K562 (cell line): Measurements from ENCODE around the gene PDIA2. TPM values are rescaled to one million over a fixed set of nuclear protein-coding genes. Genes with fewer than 3 reads are reported as not detected.

Experiments
- BHLHE40 ChIP-seq: IDR thresholded peaks from 2 replicates; pipeline ENCODE4 v1.6.1; 2011; ENCODE audit warnings: low read length, improper control_type of control experiment
- CC2D1A ChIP-seq: fragments of 450-650 bp; IDR thresholded peaks from 2 replicates; pipeline ENCODE4 v1.6.1; 2017; ENCODE audit warnings: mild to moderate bottlenecking
- IRF1 ChIP-seq: sonication (generic); formaldehyde crosslinking; IDR thresholded peaks from 2 replicates; pipeline ENCODE4 v1.8.0; 2022; ENCODE audit warnings: missing genetic modification reagents, mild to moderate bottlenecking, borderline replicate concordance
- MEIS2 ChIP-seq: fragments of 450-650 bp; IDR thresholded peaks from 2 replicates; pipeline ENCODE4 v1.6.1; 2014; ENCODE audit warnings: mild to moderate bottlenecking; ENCODE audit not compliant: partially characterized antibody
- NFRKB ChIP-seq: fragments of 450-650 bp; IDR thresholded peaks from 2 replicates; pipeline ENCODE4 v1.6.1; 2016; ENCODE audit warnings: low read depth
- RAD21 ChIP-seq, 2 experiments: fragments of 250-450 bp in 1 of 2; fragments of 450-650 bp in 1 of 2; sonication (Bioruptor Pico) in 1 of 2; formaldehyde crosslinking in 1 of 2; IDR thresholded peaks in 1 of 2; conservative IDR thresholded peaks in 1 of 2; 2 replicates each; pipeline versions ENCODE4 v1.4.0 to v1.8.0; 2020 to 2022; ENCODE audit warnings: mild to moderate bottlenecking in 2 of 2, moderate library complexity in 1 of 2
- REST ChIP-seq, 2 experiments: fragments of 450-650 bp; formaldehyde crosslinking in 1 of 2; IDR thresholded peaks; 2 replicates each; pipeline versions ENCODE4 v1.4.0 to v1.6.1; 2014 to 2020; ENCODE audit warnings: mild to moderate bottlenecking in 2 of 2, borderline replicate concordance in 1 of 2, low read depth in 1 of 2
- YBX1 ChIP-seq: fragments of 450-650 bp; IDR thresholded peaks from 2 replicates; pipeline ENCODE4 v1.7.1; 2016; ENCODE audit warnings: mild to moderate bottlenecking
- ZNF592 ChIP-seq: fragments of 450-650 bp; IDR thresholded peaks from 2 replicates; pipeline ENCODE4 v1.6.1; 2017; ENCODE audit warnings: antibody characterized with exemption, mild to moderate bottlenecking
- ZNF695 ChIP-seq: fragments of 450-650 bp; formaldehyde crosslinking; IDR thresholded peaks from 2 replicates; pipeline ENCODE4 v1.4.0; 2020; ENCODE audit warnings: mild to moderate bottlenecking, moderate library complexity
- polyA plus RNA-seq, 8 experiments: library from polyadenylated mRNA; depleted of rRNA in 4 of 8; stranded (reverse) in 5 of 8; unstranded in 3 of 8; fragments of >200 nt; fragmentation: Nextera tagmentation in 2 of 8; fragmentation: Illumina TruSeq in 1 of 8; extraction: Ambion mirVana in 2 of 8; extraction: Trizol in 1 of 8; gene quantifications; 2 replicates each; pipeline versions ENCODE4 v1.2.1 to v1.2.3, GENCODE V29; 2011 to 2014; ENCODE audit warnings: inconsistent platforms in 1 of 8, missing spikeins in 1 of 8
- total RNA-seq, 7 experiments: library from RNA; depleted of rRNA in 6 of 7; stranded (reverse); fragments of >200 nt in 6 of 7; fragmentation: Illumina TruSeq in 2 of 7; extraction: Trizol in 2 of 7; gene quantifications; 2 replicates each; pipeline versions ENCODE4 v1.2.1 to v1.2.3, GENCODE V29; 2011 to 2021; ENCODE audit warnings: low replicate concordance in 1 of 7

The PDIA2 gene
- total and polyA plus RNA-seq, 9 of the 15 experiments (the other 6 are each of a cell fraction or from before 2014, with no cell fraction given) = 0.13 to 0.92 (median 0.23) TPM; not detected in 4

GRCh38 chr16:287298-287811 lies 4.4 kb downstream of the PDIA2 start (continued):
- TF ChIP-seq RAD21 (CRISPR knock-in tag; conservative IDR thresholded peaks at IDR 0.05 in 1 of 2, IDR thresholded peaks at IDR 0.05 in 1 of 2) (0 out of 4 replicates have a peak, but pooled peaks of 1 of the 2 experiments have one; percentile 8), NFRKB (no peak), ZNF695 (CRISPR knock-in tag) (no peak), REST (IDR thresholded peaks at IDR 0.05; ENCODE audit: borderline replicate concordance) (peak; percentile 3; the same call in 1 of the 2 replicates), REST (CRISPR knock-in tag; IDR thresholded peaks at IDR 0.05; ENCODE audit: low read depth) (no peak), BHLHE40 (no peak), YBX1 (no peak), IRF1 (CRISPR knock-in tag) (no peak), ZNF592 (no peak), CC2D1A (no peak), MEIS2 (peak; percentile 40)
